Activated naive CD4-positive, alpha-beta T cell treated with anti-CD3 and anti-CD28 coated beads, Interleukin-2, amount 10 ng/mL, durations not matched to agents 7 days and 5 days (primary cell): ENCODE measurements around the gene SPTB.
A peak's percentile ranks its signal among the peaks of the same experiment; 100 is the strongest.
"Not testable (repeated sequence)": the region's sequence is repeated elsewhere in the genome, so short reads cannot be mapped to it uniquely, and the experiment has no call there.

Experiments used
- CTCF ChIA-PET: fragments of 350-600 bp; sonication (Branson Sonifier 250); formaldehyde crosslinking; loops from one replicate; lab custom pipeline; 2021; ENCODE audit warnings: antibody characterized with exemption; lab: Charles Lee
- DNase-seq: peaks from one replicate; pipeline ENCODE4 v3.0.0-alpha.2; 2020
- H3K27ac Mint-ChIP-seq: one replicate; pipeline ENCODE4 v1.8.0; 2021; ENCODE audit warnings: mild to moderate bottlenecking, moderate library complexity, mixed read lengths
- H3K27me3 Mint-ChIP-seq: one replicate; pipeline ENCODE4 v1.8.0; 2021; ENCODE audit warnings: mild to moderate bottlenecking, mixed read lengths
- H3K36me3 Mint-ChIP-seq: one replicate; pipeline ENCODE4 v1.8.0; 2021; ENCODE audit warnings: mixed read lengths
- H3K4me1 Mint-ChIP-seq: one replicate; pipeline ENCODE4 v1.8.0; 2021; ENCODE audit warnings: mixed read lengths
- H3K4me3 Mint-ChIP-seq: one replicate; pipeline ENCODE4 v1.8.0; 2021; ENCODE audit warnings: mild to moderate bottlenecking, moderate library complexity, mixed read lengths
- H3K9me3 Mint-ChIP-seq: one replicate; pipeline ENCODE4 v1.8.0; 2021; ENCODE audit warnings: mixed read lengths

Gene SPTB

DNA sequence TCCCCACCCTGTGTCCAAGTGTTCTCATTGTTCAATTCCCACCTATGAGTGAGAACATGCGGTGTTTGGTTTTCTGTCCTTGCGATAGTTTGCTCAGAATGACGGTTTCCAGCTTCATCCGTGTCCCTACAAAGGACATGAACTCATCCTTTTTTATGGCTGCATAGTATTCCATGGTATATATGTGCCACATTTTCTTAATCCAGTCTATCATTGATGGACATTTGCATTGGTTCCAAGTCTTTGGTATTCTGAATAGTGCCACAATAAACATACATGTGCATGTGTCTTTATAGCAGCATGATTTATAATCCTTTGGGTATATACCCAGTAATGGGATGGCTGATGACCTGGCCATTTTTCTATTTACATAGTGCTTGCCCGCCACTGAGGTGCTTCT is 33.8 kb upstream of the SPTB start:
- Mint-ChIP-seq H3K4me1 (peaks cover 45% of the 10 kb centered on the region), H3K27me3 (peaks cover 13% of the 10 kb centered on the region), H3K36me3 (peaks cover 28% of the 10 kb centered on the region), H3K4me3 (peak overlapping the region; percentile 81)
- H3K9me3 Mint-ChIP-seq, DNase-seq, H3K27ac Mint-ChIP-seq: not testable (repeated sequence)
- CTCF ChIA-PET: interaction anchor here (2.0 kb wide), 1 partner anchor 10 kb away, joined by 4 read pairs; no protein-coding TSS in a partner anchor

DNA sequence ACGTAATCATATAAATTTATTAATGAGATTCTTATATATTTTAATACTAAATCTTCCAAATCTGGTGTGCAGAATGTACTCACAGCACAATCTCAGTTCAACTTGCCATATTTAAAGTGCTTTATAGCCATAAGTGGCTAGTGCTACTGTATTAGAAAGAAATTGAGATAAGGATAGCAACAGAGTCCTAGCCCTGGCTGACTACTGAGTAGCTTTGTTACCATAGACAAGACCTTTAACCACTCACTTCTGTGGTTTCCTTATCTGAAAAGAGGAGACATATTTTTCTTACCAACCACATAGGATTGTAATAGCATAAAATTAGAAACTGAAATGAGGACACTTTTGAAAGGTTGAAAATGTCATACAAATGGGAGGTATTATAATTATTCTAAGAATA is 32.6 kb upstream of the SPTB start:
- CTCF ChIA-PET: interaction anchor here (1.0 to 2.4 kb wide), 4 partner anchors 12 to 89 kb away, joined by 4 to 8 read pairs (median 6); no protein-coding TSS in a partner anchor
- Mint-ChIP-seq H3K4me1 (peaks cover 34% of the 10 kb centered on the region), H3K27me3 (peaks cover 18% of the 10 kb centered on the region), H3K27ac (no peak overlapping the region), H3K4me3 (no peak overlapping the region), H3K9me3 (no peaks in the 10 kb centered on the region), H3K36me3 (peaks cover 20% of the 10 kb centered on the region)
- no peak for DNase-seq

DNA sequence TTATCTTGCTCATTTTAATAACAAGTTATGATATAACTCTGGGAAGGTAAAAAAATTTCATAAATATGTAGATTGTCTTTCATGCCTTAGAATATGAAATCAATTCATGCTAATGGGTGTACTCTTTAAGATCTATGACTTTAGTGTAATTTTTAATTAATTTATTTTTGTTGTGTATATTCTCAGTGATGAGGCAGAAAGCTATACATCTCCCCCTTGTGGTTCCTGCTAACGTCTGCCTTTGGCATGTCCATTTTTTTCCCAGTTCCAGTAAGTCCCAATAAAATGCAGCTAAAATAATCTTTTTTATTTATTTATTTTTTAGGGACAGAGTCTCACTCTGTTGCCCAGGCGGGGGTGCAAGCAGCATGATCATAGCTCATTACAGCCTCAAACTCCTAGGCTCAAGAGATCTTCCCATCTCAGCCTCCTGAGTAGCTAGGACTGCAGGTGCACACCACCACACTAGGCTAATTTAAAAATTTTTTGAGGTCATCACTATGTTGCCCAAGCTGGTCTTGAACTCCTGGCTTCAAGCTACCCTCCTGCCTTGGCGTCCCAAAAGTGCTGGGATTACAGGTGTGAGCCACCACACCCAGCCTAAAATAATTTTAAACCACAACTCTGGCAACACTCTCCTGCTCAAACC is 31.3 kb upstream of the SPTB start:
- Mint-ChIP-seq H3K27ac (no peak overlapping the region), H3K27me3 (peaks cover 24% of the 10 kb centered on the region), H3K36me3 (peaks cover 13% of the 10 kb centered on the region), H3K9me3 (no peaks in the 10 kb centered on the region), H3K4me1 (peaks cover 25% of the 10 kb centered on the region), H3K4me3 (no peak overlapping the region)
- no peak for DNase-seq
- CTCF ChIA-PET: interaction anchor here (0.6 to 2.4 kb wide), 10 partner anchors 10 to 87 kb away, joined by 3 to 8 read pairs (median 4); no protein-coding TSS in a partner anchor

GRCh38 chr14:64906022-64906421 is 26.3 kb upstream of the SPTB start:
- no peak for DNase-seq
- Mint-ChIP-seq H3K36me3 (no peaks in the 10 kb centered on the region), H3K27me3 (peaks cover 43% of the 10 kb centered on the region), H3K9me3 (no peaks in the 10 kb centered on the region), H3K27ac (no peak overlapping the region), H3K4me3 (no peak overlapping the region), H3K4me1 (peaks cover 6% of the 10 kb centered on the region)
- CTCF ChIA-PET: interaction anchor here (1.5 kb wide), 1 partner anchor 14 kb away, joined by 9 read pairs; no protein-coding TSS in a partner anchor

- Mint-ChIP-seq H3K27me3 (peaks cover 33% of the 10 kb centered on the region), H3K4me3 (no peak overlapping the region), H3K4me1 (no peaks in the 10 kb centered on the region), H3K27ac (no peak overlapping the region), H3K9me3 (no peaks in the 10 kb centered on the region), H3K36me3 (no peaks in the 10 kb centered on the region)
- CTCF ChIA-PET: interaction anchor here (2.2 to 4.7 kb wide), 2 partner anchors 8 to 11 kb away, joined by 7 to 33 read pairs; no protein-coding TSS in a partner anchor
- DNase-seq: no peak
Measured at GRCh38 chr14:64899958-64900357, 20.3 kb upstream of the SPTB start.

DNA sequence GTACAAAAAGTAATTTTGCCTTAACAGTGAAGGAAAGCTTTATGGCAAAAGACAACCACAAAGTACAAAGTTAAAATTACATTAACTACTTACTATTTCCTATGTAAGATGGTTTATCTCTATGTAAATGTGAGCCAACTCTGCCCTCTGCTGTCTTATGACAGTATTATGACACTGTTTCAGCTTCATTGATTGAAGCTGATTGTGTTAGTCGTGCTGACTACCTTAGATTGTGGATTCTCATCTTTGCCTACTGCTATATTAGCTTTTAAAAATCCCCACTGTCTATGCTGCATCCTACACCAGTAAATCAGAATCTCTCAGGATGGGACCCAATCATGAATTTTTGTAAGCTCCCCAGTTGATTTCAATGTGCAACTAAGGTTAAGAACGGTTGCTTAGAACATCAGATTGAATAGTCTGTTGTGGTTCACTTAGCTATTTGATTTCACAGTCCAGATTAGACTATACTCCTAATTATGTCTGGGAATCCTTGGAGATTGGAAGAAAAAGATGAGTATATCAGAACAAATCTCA is 12.2 kb upstream of the SPTB start:
- Mint-ChIP-seq H3K4me3 (no peak overlapping the region), H3K27me3 (peaks cover 24% of the 10 kb centered on the region), H3K9me3 (no peaks in the 10 kb centered on the region), H3K36me3 (no peaks in the 10 kb centered on the region), H3K4me1 (no peaks in the 10 kb centered on the region), H3K27ac (no peak overlapping the region)
- peak; percentile 45 for DNase-seq
- CTCF ChIA-PET: interaction anchor here (0.5 to 4.7 kb wide), 32 partner anchors 10 to 1468 kb away, joined by 3 to 70 read pairs (median 5); partner anchors contain the start of gene SPTB

DNA sequence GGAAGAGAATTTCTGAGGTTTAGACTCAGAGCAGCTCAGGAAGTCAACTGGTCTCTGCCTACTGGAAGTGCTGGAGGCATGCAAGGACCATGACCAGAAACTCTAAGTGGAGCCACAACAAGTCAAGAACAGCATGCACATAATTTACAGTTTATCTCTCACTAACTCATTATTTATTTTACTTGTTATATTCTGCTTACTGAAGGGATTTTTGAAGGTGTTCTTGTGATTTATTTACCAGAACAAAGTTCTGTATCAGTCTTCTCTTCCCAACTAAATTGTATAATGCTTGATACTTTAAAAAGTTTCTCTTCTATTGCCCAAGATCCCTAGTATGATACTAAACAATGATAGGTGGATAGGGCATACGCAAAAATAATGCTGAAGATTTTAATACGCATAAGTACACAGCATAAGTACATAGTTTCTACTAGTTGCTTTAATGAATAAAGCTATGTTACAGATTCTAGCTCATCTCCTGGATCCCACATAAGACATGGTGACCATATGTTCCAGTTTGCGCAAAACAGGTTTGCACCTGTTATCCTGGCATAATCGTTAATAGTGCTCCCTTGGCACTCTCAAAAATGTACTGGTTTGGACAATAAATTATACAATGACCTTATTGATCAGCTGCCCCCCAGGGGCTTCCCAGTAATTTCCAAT is 11.6 kb upstream of the SPTB start:
- Mint-ChIP-seq H3K27ac (no peak overlapping the region), H3K4me3 (no peak overlapping the region), H3K36me3 (no peaks in the 10 kb centered on the region), H3K9me3 (no peaks in the 10 kb centered on the region), H3K27me3 (peaks cover 23% of the 10 kb centered on the region), H3K4me1 (no peaks in the 10 kb centered on the region)
- CTCF ChIA-PET: interaction anchor here (0.8 to 4.7 kb wide), 30 partner anchors 10 to 1468 kb away, joined by 3 to 70 read pairs (median 6); partner anchors contain the start of gene SPTB
- DNase-seq: no peak

GRCh38 chr14:64889352-64889751 is 9.6 kb upstream of the SPTB start:
- Mint-ChIP-seq H3K27ac (no peak overlapping the region), H3K9me3 (no peaks in the 10 kb centered on the region), H3K36me3 (no peaks in the 10 kb centered on the region), H3K4me3 (no peak overlapping the region), H3K27me3 (peaks cover 38% of the 10 kb centered on the region), H3K4me1 (no peaks in the 10 kb centered on the region)
- CTCF ChIA-PET: interaction anchor here (0.7 to 4.7 kb wide), 5 partner anchors 8 to 1203 kb away, joined by 3 to 40 read pairs (median 5); partner anchors contain the start of gene SPTB
- DNase-seq: no peak

- peaks cover 63% of the 10 kb centered on the region for H3K27me3 Mint-ChIP-seq
- CTCF ChIA-PET: interaction anchor here (1.8 kb wide), 1 partner anchor 62 kb away, joined by 5 read pairs; no protein-coding TSS in a partner anchor
Measured at GRCh38 chr14:64885559-64885958, 5.9 kb upstream of the SPTB start.

GRCh38 chr14:64880221-64881121 is 764 bp upstream of the SPTB start:
- no peaks in the 10 kb centered on the region for H3K36me3 Mint-ChIP-seq
- DNase-seq: peak; percentile 76

More at GRCh38 chr14:64885559-64885958, 5.9 kb upstream of the SPTB start:
- no peak overlapping the region for H3K4me3 Mint-ChIP-seq
- H3K36me3 Mint-ChIP-seq: no peaks in the 10 kb centered on the region
- H3K4me1 Mint-ChIP-seq: peaks cover 13% of the 10 kb centered on the region
- DNase-seq: no peak
- no peak overlapping the region for H3K27ac Mint-ChIP-seq
- no peaks in the 10 kb centered on the region for H3K9me3 Mint-ChIP-seq

GRCh38 chr14:64878837-64879634 is 671 bp downstream of the SPTB start:
- CTCF ChIA-PET: interaction anchor here (1.0 to 4.0 kb wide), 3 partner anchors 12 to 71 kb away, joined by 3 to 40 read pairs (median 9); no protein-coding TSS in a partner anchor

More at GRCh38 chr14:64880221-64881121, 764 bp upstream of the SPTB start:
- peaks cover 17% of the 10 kb centered on the region for H3K4me1 Mint-ChIP-seq
- H3K9me3 Mint-ChIP-seq: no peaks in the 10 kb centered on the region
- CTCF ChIA-PET: interaction anchor here (1.0 to 4.0 kb wide), 6 partner anchors 11 to 450 kb away, joined by 3 to 40 read pairs (median 4); no protein-coding TSS in a partner anchor
- no peak overlapping the region for H3K27ac Mint-ChIP-seq
- peaks cover 89% of the 10 kb centered on the region for H3K27me3 Mint-ChIP-seq
- peak overlapping the region; percentile 79 for H3K4me3 Mint-ChIP-seq

GRCh38 chr14:64877846-64878245 is 1.9 kb downstream of the SPTB start:
- peaks cover 77% of the 10 kb centered on the region for H3K27me3 Mint-ChIP-seq
- CTCF ChIA-PET: interaction anchor here (1.2 to 1.3 kb wide), 2 partner anchors 34 to 54 kb away, joined by 4 to 5 read pairs; no protein-coding TSS in a partner anchor
- no peak overlapping the region for H3K27ac Mint-ChIP-seq
- H3K9me3 Mint-ChIP-seq: no peaks in the 10 kb centered on the region
- no peak for DNase-seq
- H3K4me1 Mint-ChIP-seq: peaks cover 15% of the 10 kb centered on the region
- no peaks in the 10 kb centered on the region for H3K36me3 Mint-ChIP-seq
- no peak overlapping the region for H3K4me3 Mint-ChIP-seq

More at GRCh38 chr14:64878837-64879634, 671 bp downstream of the SPTB start:
- no peak overlapping the region for H3K27ac Mint-ChIP-seq
- H3K9me3 Mint-ChIP-seq: no peaks in the 10 kb centered on the region
- no peaks in the 10 kb centered on the region for H3K36me3 Mint-ChIP-seq
- peaks cover 85% of the 10 kb centered on the region for H3K27me3 Mint-ChIP-seq
- peak; percentile 23 for DNase-seq
- peaks cover 17% of the 10 kb centered on the region for H3K4me1 Mint-ChIP-seq
- H3K4me3 Mint-ChIP-seq: peak overlapping the region; percentile 60
